Occipital lobe (tissue), 2 donors: Measurements from ENCODE around the gene HOXC12. TPM values are rescaled to one million over a fixed set of nuclear protein-coding genes. Genes with fewer than 3 reads are reported as not detected.

Source experiments
- DNase-seq: peaks from one replicate; lab custom pipeline; 2025; lab: John Stamatoyannopoulos, UW
- total RNA-seq: library from RNA; depleted of rRNA; stranded (reverse); fragments of >200 nt; gene quantifications from one replicate; pipeline ENCODE4 v1.2.3, GENCODE V29; 2014

The HOXC12 gene
- total RNA-seq = not detected

- DNase-seq = no peak
Observed at GRCh38 chr12:53954694-53955035, at the start of gene HOXC12. Gene HOXC12, plus strand, starts transcription at chr12:53954903. Its CDS starts 27 bp downstream, at chr12:53954930.

- DNase-seq = no peak
Observed at GRCh38 chr12:53907103-53907502, 47.6 kb upstream of the HOXC12 start.

DNA sequence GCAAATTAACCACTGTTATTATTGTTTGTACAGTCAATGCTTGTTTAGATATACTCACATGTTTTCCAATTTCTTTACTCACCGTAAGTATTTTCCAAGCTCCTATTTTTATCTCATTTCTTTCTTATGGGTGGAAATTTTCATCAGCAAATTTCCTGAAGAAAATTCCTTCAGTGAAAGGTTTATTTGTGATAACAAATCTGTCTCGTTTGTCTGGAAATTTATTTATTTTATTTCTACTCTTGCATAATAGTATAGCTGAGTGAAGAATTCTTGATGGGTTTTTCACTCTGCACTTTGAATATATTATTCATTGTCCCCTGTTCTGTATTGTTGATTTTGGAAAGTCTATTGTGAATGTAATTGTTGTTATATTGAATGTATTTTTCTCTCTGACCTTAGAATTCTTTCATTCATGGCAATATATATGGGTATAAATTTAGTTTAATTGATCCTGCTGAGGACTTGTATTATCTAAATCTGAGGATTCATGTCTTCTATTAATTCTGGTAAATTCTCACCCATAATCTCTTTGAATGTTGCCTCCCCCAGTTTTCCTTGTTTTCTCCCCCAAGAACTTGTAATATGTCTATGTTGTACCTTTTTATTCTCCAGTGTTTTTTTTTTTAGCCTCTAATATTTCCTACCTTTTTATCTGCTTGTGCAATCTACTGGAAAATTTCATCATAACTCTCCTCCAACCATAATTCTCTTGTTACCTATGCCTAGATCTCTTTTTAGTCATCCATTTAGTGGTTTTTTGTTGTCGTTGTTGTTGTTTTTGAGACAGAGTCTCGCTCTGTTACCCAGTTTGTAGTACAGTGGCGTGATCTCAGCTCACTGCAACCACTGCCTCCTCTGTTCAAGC lies 37.7 kb upstream of the HOXC12 start:
- DNase-seq = no peak

- DNase-seq = no peak
Observed at GRCh38 chr12:53924521-53925405, 29.9 kb upstream of the HOXC12 start.

GRCh38 chr12:53927220-53928029 lies 27.3 kb upstream of the HOXC12 start:
- DNase-seq = no peak

- DNase-seq = no peak
Observed at GRCh38 chr12:53928054-53928835, 26.5 kb upstream of the HOXC12 start.

DNA sequence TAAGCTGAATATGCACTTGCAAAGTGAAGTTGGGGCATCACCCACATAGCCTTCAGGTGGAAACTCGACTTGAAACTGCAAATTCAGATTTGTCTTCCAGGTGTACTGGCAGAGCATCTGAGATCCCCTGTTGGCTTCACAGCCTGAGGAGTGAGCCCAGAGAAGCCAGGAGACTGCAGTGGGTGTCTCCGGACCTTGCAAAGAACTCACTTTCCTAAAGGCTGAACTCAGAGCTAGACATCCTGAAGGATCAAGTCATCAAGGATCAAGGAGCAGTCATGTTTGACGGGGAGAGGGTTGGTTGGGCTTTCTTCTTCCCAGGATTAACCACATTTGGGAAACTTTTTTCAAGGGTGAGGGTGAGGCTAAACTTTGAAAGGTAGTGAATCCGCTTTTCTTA lies 25.2 kb upstream of the HOXC12 start:
- DNase-seq = no peak

DNA sequence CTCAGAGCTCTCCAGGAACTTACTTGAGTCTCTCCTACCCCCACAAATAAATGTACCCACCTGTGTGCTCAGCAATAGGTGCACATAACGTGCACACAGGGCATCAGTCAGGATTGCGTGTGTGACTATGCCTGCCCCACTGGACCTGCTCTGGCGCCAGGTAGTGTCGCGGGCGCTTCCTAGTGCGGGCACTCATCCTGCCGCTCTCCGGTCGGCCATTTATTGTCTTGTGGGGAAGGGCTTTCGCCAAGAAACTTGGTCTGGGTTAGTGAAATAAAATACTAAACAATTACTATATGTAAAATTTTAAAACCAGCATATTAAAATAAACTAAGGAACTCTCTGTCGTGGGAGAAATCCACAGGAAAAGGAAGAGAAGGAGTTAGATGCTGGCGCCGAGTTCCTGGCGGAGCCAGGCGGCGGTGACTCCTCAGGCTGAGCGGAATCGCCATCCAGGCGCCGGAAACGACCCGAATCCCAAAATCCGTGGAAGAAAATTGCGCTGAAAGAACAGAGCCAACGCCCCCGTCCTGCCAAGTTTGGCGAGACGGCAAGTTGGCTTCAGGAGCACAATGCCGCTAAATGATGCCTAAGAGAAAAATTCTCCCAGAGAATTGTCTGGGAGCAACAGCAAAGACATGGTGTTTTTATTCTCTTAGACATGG lies 24.0 kb upstream of the HOXC12 start:
- DNase-seq = no peak

GRCh38 chr12:53931844-53932581 lies 22.7 kb upstream of the HOXC12 start:
- no peak for DNase-seq

GRCh38 chr12:53932915-53933314 lies 21.8 kb upstream of the HOXC12 start:
- no peak for DNase-seq

DNA sequence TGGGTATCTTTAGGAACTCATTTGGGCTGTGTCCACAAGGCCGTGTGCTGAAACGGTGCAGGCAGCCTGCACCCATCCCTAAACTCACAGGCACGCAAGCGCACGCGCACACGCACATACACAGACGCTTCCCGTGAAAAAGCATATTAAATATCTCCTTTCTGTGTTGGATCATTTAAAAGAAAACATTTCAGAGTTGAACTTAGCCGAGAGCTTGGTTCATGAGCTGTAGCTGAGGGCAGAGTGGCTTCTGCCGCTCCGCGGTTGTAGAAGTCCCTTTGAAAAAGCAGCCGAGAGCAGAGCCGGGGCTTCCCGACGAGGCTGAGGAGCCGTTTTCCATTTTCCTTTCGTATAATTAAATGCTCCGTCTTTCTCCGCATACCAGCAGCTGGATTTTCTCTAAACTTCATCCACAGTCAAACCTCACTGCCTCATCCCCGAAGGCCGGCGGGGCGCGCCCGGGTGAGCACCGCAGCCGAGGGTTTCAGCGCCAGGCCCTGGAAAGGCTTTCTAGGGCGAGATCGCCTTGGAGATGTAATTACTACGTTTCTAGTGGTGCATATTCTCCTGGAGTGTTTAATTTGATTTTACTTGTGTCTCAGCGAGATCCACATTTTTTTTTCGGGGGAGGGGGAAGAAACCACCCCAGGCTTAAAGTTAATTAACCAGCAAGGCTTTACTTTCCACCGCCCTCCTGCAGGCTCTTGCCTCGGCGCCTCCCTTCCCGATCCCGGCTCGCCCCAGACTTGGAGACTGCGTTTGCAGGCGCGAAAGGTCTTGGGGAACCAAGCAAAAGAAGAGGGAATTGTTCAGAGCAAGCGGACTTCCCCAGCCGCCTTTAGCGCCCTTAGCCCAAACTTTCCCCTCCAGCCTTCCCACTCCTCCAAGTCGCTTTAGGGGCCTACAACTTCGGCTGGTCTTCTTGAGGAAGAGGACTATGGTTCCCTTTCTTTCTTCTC lies 19.0 kb upstream of the HOXC12 start:
- DNase-seq = no peak

DNA sequence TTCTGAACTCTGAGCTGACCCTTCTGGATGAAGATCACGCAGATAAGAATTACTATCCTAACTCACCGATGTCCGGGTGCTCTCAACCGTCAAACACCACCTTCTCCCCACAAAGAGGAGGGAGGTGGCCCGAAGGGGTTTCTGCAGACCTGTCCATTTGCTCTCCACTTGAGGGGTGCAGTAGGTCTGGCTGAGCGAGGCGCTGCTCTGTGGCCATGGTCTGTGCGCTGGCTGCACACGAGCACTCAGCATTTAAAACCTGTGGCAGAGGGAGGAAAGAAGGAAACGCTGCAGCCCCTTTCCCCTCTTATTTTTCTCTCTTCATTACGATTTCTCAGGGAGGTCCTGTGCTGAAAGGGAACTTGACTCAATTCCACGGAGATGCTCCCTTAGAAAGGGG lies 17.6 kb upstream of the HOXC12 start:
- no peak for DNase-seq

DNA sequence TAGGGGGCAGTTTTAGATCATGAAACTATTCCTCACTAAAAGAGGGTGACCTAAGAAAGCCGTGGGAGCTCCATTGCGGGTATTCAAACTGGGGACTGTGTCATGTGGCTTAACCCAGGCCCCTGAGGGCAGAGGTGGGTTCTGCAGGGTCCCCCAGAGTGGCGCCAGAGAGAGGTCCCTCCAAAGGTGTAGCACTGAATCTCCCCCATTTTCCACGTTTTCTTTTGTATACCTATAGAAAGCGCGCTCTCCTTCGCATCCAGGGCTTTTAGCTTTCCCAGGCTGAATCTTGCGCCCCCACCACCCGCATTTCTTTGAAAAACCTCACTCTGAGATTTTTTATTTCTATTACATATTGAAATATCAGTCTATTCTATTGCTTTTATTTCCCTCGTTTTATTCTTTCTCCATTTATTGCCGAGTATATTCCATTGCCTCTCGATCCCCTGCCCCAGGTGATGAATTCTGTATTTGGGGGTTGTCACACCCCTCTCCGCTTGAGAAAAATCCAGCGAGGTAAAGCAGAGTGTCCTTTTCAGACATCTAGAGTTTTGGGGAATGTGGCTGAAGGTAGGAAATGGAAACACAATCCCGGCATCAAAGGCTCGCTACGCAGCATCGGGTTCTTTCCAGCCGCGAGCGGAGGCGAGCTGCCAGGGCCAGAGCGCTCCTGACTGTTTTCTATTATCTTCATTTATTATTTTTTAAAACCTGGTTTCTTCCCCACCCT lies 16.9 kb upstream of the HOXC12 start:
- DNase-seq = no peak

DNA sequence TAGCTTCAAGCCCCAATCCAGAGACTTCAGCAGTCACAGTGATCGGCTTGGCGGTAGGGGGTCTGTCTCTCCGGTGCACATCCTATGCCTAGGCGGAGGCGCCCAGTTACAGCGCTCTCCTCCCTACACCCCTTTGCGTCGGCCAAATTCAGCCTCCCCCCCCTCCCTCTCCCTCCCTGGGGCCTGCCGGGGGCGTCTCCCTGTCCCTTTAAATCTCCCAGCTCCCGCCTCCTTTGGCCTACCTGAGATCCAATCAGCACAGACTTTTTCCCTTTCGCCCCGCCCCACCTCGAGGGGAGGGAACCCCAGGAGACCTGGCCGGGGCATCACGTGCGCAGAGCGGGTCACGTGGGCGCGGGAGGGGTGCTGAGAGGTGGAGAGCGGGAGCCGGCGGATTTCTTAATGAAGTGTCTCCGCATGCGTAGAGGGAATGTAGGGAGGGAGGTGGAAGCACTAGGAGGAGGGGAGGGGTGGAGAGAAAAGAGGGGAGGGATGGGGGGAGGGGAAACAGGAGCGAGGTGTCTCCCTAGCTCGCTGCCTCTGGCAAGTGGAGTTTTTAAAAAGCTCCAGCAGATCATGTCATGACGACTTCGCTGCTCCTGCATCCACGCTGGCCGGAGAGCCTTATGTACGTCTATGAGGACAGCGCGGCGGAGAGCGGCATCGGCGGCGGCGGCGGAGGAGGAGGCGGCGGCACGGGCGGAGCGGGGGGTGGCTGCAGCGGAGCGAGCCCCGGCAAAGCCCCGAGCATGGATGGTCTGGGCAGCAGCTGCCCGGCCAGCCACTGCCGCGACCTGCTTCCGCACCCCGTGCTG lies 16.2 kb upstream of the HOXC12 start, which contains the start of gene HOXC13:
TSS of gene HOXC13 (plus strand) at position 506 of the 815 bp plus-strand sequence. CDS start at position 582, 76 bp downstream.
- no peak for DNase-seq

GRCh38 chr12:53939141-53940108 lies 15.3 kb upstream of the HOXC12 start:
- DNase-seq = no peak
